Measurements from ENCODE around the gene MEGF8. TPM values are rescaled to one million over a fixed set of nuclear protein-coding genes. Genes with fewer than 3 reads are reported as not detected.
A peak's percentile ranks its signal among the peaks of the same experiment; 100 is the strongest.

Gene MEGF8
- total RNA-seq, 2 experiments from 2014 or later: 5.2 to 5.3 TPM

DNA sequence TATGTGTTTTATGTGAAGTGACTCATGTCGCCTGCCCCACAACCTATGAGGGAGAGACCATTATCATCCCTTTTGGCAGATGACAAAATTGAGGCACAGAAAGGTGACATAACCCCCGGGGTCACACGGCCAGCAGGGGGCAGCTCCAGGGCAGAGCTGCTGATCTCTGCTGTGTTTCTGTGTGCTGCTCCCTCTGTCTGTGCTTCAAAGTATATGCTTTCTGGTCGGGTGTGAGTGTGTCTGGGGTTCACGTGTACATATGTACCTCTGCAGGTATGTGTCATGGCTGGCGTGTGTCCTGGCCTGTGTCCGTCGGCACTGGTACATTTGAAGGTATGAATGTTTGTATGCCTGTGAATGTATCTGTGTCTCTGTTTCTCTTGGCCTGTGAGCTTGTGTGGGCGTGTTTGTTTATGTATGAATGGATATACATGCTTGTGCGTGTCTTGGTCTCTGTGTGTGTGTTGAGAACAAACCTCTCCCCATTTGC is 94.7 kb downstream of the MEGF8 start:
- CTCF ChIA-PET: interaction anchor here (0.6 to 2.6 kb wide), 14 partner anchors 8 to 305 kb away, joined by 3 to 23 read pairs (median 4); no protein-coding TSS in a partner anchor
- Mint-ChIP-seq H3K27me3 (no peaks in the 10 kb centered on the region), H3K4me1 (peaks cover 40% of the 10 kb centered on the region), H3K4me3 (no peak overlapping the region), H3K36me3 (ENCODE audit: low read depth) (peaks cover 2% of the 10 kb centered on the region), H3K27ac (no peak overlapping the region), H3K9me3 (ENCODE audit: low read depth) (no peaks in the 10 kb centered on the region)
- DNase-seq (peak; percentile 91), ATAC-seq (peak; percentile 57)
- POLR2A ChIA-PET: no interaction called here
- intact Hi-C loops (cut with DNase I, micrococcal nuclease): loop anchor here (1.0 to 10.0 kb wide), 2 partner anchors 13 to 1105 kb away; partner anchors contain the start of gene ETHE1 (in 1 of the 2)

DNA sequence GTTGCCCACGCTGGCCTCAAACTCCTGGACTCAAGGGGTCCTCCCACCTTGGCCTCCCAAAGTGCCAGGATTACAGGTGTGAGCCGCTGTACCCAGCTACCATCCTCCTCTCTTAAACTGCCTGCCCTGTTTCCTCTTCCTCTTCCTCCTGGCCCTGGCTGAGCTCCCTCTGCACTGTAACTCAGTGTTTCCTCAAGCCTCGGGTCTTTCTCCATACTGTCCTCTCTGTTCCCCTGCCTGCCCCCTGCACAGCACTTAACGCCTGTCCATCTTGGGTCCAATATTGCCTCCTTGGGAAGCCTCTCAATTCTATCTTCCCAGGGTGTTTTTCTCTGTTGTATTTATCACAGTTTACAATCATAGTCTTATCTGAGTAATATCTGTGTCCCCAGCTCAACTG is 95.7 kb downstream of the MEGF8 start:
- CTCF ChIA-PET: interaction anchor here (0.8 to 2.6 kb wide), 5 partner anchors 13 to 20 kb away, joined by 3 to 23 read pairs (median 8); no protein-coding TSS in a partner anchor
- intact Hi-C loops (cut with DNase I, micrococcal nuclease): loop anchor here in 1 of 2 experiments (10.0 kb wide), 1 partner anchor 1104 kb away; the partner anchor contains the start of gene ETHE1
- POLR2A ChIA-PET: interaction anchor here (0.7 kb wide), 1 partner anchor 478 kb away, joined by 3 read pairs; no protein-coding TSS in a partner anchor
- Mint-ChIP-seq H3K27ac (no peak overlapping the region), H3K9me3 (ENCODE audit: low read depth) (no peaks in the 10 kb centered on the region), H3K27me3 (no peaks in the 10 kb centered on the region), H3K4me3 (no peak overlapping the region), H3K36me3 (ENCODE audit: low read depth) (peaks cover 2% of the 10 kb centered on the region), H3K4me1 (peaks cover 40% of the 10 kb centered on the region)
- DNase-seq (no peak), ATAC-seq (no peak)

DNA sequence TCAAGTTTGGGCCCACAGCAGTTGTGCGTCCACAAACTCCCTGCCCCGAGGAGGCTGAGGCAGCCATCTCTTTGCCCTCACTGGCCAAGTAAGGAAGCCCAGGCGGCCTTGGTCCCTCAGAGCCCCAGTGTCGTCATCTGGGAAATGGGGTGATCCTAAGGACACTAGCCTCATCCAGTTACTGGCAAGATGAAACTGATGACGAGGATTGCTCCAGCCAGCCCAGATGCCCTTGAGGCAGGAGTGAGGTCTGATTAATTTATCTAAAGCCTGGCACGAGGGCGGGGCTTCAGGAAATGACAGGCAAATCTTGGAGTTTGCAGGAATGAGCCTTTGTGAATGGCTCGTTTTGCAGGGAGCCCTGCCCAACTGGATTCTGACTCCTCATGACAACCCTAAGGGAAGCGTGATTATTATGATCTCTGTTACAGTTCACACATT is 96.2 kb downstream of the MEGF8 start:
- no peak overlapping the region for H3K27ac Mint-ChIP-seq
- H3K27me3 Mint-ChIP-seq: no peaks in the 10 kb centered on the region
- H3K9me3 Mint-ChIP-seq (ENCODE audit: low read depth): no peaks in the 10 kb centered on the region
- H3K36me3 Mint-ChIP-seq (ENCODE audit: low read depth): peaks cover 2% of the 10 kb centered on the region
- peaks cover 40% of the 10 kb centered on the region for H3K4me1 Mint-ChIP-seq
- no peak for DNase-seq
- peak overlapping the region; percentile 86 for H3K4me3 Mint-ChIP-seq
- intact Hi-C loops (cut with DNase I, micrococcal nuclease): loop anchor here in 1 of 2 experiments (2.0 to 10.0 kb wide), 2 partner anchors 299 to 1103 kb away; partner anchors contain the start of gene ETHE1
- CTCF ChIA-PET: interaction anchor here (0.8 to 2.6 kb wide), 4 partner anchors 12 to 19 kb away, joined by 3 to 23 read pairs (median 14); no protein-coding TSS in a partner anchor
- POLR2A ChIA-PET: interaction anchor here (0.7 kb wide), 1 partner anchor 479 kb away, joined by 3 read pairs; no protein-coding TSS in a partner anchor
- ATAC-seq: no peak

DNA sequence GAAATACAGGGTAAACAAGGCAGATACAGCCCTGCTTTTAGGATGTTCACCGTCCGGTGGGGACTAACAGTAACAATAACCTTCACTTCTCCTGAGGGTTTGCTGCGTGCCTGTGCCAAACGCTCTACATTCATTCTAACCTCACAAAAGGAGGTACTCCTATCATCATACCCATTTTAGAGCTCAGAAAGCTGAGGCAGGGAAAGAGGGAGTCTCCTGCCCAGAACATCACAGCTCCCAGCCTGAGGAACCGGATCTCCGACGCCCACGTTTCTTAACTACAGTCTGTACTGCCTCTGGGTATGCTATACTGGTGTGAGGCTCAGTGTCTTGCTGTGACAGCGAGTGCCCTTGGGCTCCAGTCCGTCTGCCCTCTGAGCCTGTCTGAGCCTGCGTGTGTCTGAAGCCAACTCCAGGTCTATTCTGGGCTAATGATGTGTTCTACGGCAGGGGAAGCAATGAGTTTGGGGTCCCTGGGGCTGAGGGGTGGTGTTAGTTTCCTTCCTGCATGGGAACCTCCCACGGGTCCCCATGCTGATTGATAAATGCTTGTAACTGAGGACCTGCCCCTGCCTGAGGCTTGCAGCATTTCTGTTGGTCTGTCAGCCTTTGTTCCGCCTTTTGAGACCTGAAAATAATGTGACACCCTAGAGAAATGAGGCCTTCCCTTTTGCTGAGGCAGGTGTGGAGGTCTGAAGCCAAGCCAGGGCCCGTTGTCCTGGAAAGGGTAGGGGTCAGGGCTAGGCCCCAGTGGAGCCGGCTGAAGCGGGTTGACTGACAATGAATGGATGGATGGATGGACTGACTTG is 96.9 kb downstream of the MEGF8 start:
- CTCF ChIA-PET: interaction anchor here (2.1 to 2.6 kb wide), 2 partner anchors 12 to 16 kb away, joined by 15 to 32 read pairs; no protein-coding TSS in a partner anchor
- intact Hi-C loops (cut with DNase I, micrococcal nuclease): loop anchor here in 1 of 2 experiments (2.0 to 10.0 kb wide), 2 partner anchors 299 to 1103 kb away; partner anchors contain the start of gene ETHE1
- peak overlapping the region; percentile 92 for H3K27ac Mint-ChIP-seq

DNA sequence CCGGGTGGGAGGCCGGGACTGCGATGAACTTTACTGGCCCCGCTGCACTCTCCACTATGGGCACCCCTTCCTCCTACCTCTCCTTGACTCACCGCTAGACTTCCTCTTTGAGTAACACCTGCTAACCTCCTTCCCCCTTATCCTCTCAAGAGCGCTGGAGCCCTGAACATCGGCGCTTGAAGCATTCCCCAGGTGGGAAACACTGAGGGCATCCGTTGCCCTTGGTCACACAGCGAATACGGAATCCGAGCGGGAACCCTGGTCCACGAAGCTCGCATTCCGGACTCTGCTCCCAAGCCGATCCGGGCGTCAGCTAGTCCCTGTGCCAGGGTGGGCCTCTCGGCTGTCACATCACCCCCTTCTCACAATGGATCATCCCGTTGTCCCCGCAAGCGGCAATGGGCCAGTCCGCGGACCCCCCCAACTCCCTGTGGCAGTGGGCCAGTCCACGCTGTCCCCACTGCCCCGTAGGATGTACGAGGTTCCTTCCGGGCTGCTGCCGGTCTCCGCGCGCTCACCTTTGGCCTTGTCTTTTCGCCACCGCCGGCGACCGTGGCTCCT is 97.5 kb downstream of the MEGF8 start:
- H3K4me3 Mint-ChIP-seq: peak overlapping the region; percentile 86
- H3K27me3 Mint-ChIP-seq: no peaks in the 10 kb centered on the region
- H3K36me3 Mint-ChIP-seq (ENCODE audit: low read depth): peaks cover 2% of the 10 kb centered on the region
- H3K9me3 Mint-ChIP-seq (ENCODE audit: low read depth): no peaks in the 10 kb centered on the region
- ChIA-PET POLR2A (interaction anchor here (1.0 to 1.4 kb wide), 3 partner anchors 22 to 203 kb away, joined by 3 to 5 read pairs (median 4); partner anchors contain the start of gene ZNF526), CTCF (interaction anchor here (0.8 to 2.9 kb wide), 5 partner anchors 11 to 27 kb away, joined by 5 to 32 read pairs (median 15); no protein-coding TSS in a partner anchor)
- peaks cover 40% of the 10 kb centered on the region for H3K4me1 Mint-ChIP-seq
- intact Hi-C loops (cut with DNase I, micrococcal nuclease): loop anchor here (1.0 to 10.0 kb wide), 11 partner anchors 17 to 1102 kb away; partner anchors contain the start of genes MEGF8 (in 2 of the 2), DEDD2 (in 1 of the 2), ETHE1 (in 1 of the 2) and GSK3A (in 1 of the 2)
- ATAC-seq: peak; percentile 58
- H3K27ac Mint-ChIP-seq: peak overlapping the region; percentile 92
- DNase-seq: peak; percentile 66

More for the DNA sequence above, 96.9 kb downstream of the MEGF8 start:
- no peak for DNase-seq
- POLR2A ChIA-PET: no interaction called here
- no peak for ATAC-seq
- Mint-ChIP-seq H3K36me3 (ENCODE audit: low read depth) (peaks cover 2% of the 10 kb centered on the region), H3K27me3 (no peaks in the 10 kb centered on the region), H3K4me3 (peak overlapping the region; percentile 86), H3K4me1 (peaks cover 40% of the 10 kb centered on the region), H3K9me3 (ENCODE audit: low read depth) (no peaks in the 10 kb centered on the region)

DNA sequence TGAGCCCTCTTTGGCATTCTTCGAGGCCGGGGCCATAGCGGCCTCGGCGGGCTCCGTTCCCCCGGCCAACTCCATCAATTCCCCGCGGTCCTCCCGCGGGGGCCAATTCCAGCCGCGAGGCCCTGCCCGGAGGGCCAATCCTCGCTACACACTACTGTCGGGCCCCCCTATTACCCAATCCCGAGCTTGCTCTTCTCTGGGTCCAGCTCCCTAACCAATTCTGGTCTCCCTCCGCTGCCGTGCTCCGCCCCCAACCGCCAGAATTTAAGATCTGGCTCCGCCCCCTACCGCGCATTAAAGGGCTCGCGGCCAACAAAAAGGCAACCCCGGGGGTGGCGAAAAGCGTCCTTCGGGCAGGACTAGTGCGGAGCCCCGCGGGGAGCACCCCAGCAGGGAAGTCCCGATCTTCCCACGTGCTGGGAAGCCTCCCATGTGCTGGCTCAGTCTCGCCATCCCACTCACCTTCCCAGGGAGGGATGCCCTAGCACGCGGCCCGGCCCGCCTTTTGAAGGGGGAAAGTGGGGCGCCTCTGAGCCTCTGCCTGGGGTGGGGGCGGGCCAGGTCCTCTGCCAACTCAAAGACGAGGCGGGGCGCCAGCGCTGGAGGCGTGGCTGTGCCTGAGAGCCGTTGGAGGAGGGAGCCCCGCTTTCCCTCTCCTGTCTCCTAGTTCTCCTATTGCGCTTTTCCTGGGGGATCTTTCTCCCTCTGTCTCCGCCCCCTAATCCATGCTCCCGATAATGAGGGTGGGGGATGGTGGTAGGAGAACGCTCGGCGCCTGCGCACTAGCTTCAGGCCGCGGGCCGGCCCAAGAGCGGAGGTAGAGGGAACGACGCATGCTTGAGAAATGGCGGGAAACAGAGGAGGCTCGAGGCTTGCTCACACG is 98.3 kb downstream of the MEGF8 start:
- ATAC-seq (peak; percentile 91), DNase-seq (peak; percentile 96)
- Mint-ChIP-seq H3K27ac (peak overlapping the region; percentile 92), H3K9me3 (ENCODE audit: low read depth) (no peaks in the 10 kb centered on the region), H3K4me1 (peaks cover 40% of the 10 kb centered on the region), H3K27me3 (no peaks in the 10 kb centered on the region), H3K36me3 (ENCODE audit: low read depth) (peaks cover 2% of the 10 kb centered on the region), H3K4me3 (peak overlapping the region; percentile 86)
- intact Hi-C loops (cut with DNase I, micrococcal nuclease): loop anchor here (1.0 to 10.0 kb wide), 11 partner anchors 17 to 1101 kb away; partner anchors contain the start of genes MEGF8 (in 2 of the 2), DEDD2 (in 1 of the 2), ETHE1 (in 1 of the 2) and GSK3A (in 1 of the 2)
- CTCF ChIA-PET: interaction anchor here (0.8 to 2.9 kb wide), 6 partner anchors 10 to 28 kb away, joined by 5 to 32 read pairs (median 10); no protein-coding TSS in a partner anchor
- POLR2A ChIA-PET: interaction anchor here (0.6 to 1.4 kb wide), 5 partner anchors 17 to 1084 kb away, joined by 3 to 5 read pairs (median 4); partner anchors contain the start of gene ZNF526

DNA sequence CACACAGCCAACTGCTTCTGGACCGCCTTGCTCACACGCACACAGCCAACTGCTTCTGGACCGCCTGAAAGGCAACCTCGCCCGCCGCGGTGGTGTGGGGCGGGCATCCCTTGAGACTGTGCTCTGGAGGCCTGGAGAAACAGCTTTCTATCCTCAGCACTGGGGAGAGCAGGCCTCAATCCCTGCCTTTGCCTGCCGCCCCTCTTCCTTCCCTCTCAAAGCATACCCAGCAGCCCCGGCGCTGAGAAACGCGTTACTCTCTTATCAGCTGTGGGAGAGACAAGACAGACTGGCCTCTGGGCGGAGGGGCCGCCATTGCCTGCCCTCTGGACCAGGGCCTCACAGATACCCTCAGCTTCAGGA is 98.9 kb downstream of the MEGF8 start:
- intact Hi-C loops (cut with DNase I, micrococcal nuclease): loop anchor here in 1 of 2 experiments (10.0 kb wide), 1 partner anchor 1100 kb away; the partner anchor contains the start of gene ETHE1
- POLR2A ChIA-PET: interaction anchor here (0.7 to 1.4 kb wide), 2 partner anchors 16 to 24 kb away, joined by 3 to 4 read pairs; no protein-coding TSS in a partner anchor
- H3K4me1 Mint-ChIP-seq: peaks cover 40% of the 10 kb centered on the region
- no peaks in the 10 kb centered on the region for H3K9me3 Mint-ChIP-seq (ENCODE audit: low read depth)
- H3K27me3 Mint-ChIP-seq: no peaks in the 10 kb centered on the region
- H3K27ac Mint-ChIP-seq: no peak overlapping the region
- DNase-seq: no peak
- no peak for ATAC-seq
- CTCF ChIA-PET: interaction anchor here (1.6 to 2.9 kb wide), 4 partner anchors 10 to 26 kb away, joined by 5 to 32 read pairs (median 18); no protein-coding TSS in a partner anchor
- H3K36me3 Mint-ChIP-seq (ENCODE audit: low read depth): peaks cover 2% of the 10 kb centered on the region
- peak overlapping the region; percentile 86 for H3K4me3 Mint-ChIP-seq

DNA sequence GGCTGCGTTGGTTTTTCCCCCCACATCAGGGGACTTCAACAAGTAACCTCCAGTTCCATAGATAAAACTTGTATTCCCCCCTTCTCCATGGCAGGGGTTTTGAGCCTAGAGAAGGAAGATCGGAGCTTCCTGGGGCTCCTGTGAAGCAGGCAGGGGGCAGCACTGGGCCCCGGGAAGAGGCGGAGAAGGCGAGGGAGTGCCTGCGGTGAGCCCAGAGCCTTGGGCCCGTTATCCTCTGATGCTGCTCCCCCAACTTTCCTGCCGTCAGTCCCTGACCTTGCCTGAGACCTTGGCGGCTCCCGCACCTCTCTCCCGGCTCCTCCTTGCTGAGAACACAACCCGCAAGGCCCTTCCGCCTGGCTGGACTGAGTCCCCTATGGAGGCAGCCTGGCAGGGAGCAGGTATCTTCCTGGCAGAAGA is 99.3 kb downstream of the MEGF8 start:
- H3K4me1 Mint-ChIP-seq: peaks cover 37% of the 10 kb centered on the region
- H3K9me3 Mint-ChIP-seq (ENCODE audit: low read depth): no peaks in the 10 kb centered on the region
- H3K27ac Mint-ChIP-seq: no peak overlapping the region
- intact Hi-C loops (cut with DNase I, micrococcal nuclease): loop anchor here in 1 of 2 experiments (10.0 kb wide), 1 partner anchor 1100 kb away; the partner anchor contains the start of gene ETHE1
- CTCF ChIA-PET: interaction anchor here (1.0 to 2.9 kb wide), 5 partner anchors 8 to 25 kb away, joined by 3 to 32 read pairs (median 15); no protein-coding TSS in a partner anchor
- no peak overlapping the region for H3K4me3 Mint-ChIP-seq
- ATAC-seq (no peak), DNase-seq (no peak)
- peaks cover 2% of the 10 kb centered on the region for H3K36me3 Mint-ChIP-seq (ENCODE audit: low read depth)
- POLR2A ChIA-PET: no interaction called here
- no peaks in the 10 kb centered on the region for H3K27me3 Mint-ChIP-seq

DNA sequence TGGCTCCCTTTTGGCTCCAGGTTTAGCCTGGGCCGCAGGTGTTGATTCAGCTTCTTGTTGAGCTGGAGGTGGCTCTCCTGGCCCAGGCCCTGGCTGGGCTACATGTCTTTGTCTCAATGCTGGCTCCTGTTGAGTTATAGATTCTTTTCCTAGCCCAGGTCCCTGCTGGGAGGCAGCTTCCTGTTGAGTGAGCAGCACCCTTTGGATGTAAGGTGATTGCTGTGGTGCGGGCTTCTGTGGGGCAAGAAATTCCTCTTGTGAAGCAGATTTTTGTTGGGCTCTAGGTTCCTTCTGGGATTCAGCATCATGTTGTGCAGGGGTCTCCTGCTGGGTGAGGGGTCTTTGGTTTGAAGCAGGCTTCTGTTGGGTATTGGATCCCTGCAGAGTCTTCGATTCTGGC is 101.2 kb downstream of the MEGF8 start:
- DNase-seq (no peak), ATAC-seq (no peak)
- Mint-ChIP-seq H3K36me3 (ENCODE audit: low read depth) (peaks cover 2% of the 10 kb centered on the region), H3K27ac (no peak overlapping the region), H3K9me3 (ENCODE audit: low read depth) (no peaks in the 10 kb centered on the region), H3K27me3 (no peaks in the 10 kb centered on the region), H3K4me1 (peaks cover 19% of the 10 kb centered on the region), H3K4me3 (no peak overlapping the region)
- ChIA-PET CTCF (interaction anchor here (1.3 to 1.8 kb wide), 3 partner anchors 12 to 27 kb away, joined by 4 to 9 read pairs (median 6); no protein-coding TSS in a partner anchor), POLR2A (no interaction called here)
- intact Hi-C loops (cut with DNase I, micrococcal nuclease): loop anchor here in 1 of 2 experiments (10.0 kb wide), 1 partner anchor 1098 kb away; the partner anchor contains the start of gene ETHE1

All from activated CD4-positive, alpha-beta T cell treated with anti-CD3 and anti-CD28 coated beads for 36 hours (primary cell).